IPS-15b (cell line): ENCODE results near the gene CAMK2A.

Source experiments
- H3K27me3 ChIP-seq: one replicate; pipeline ENCODE4 v1.6.1; 2013; ENCODE audit warnings: low read length; ENCODE audit not compliant: control insufficient read depth, insufficient read depth
- H3K36me3 ChIP-seq: one replicate; pipeline ENCODE4 v1.6.1; 2013; ENCODE audit warnings: low read length; ENCODE audit not compliant: control insufficient read depth, insufficient read depth
- H3K4me1 ChIP-seq: one replicate; pipeline ENCODE4 v1.6.1; 2013; ENCODE audit warnings: mild to moderate bottlenecking, low read length; ENCODE audit not compliant: control insufficient read depth, insufficient read depth
- H3K4me3 ChIP-seq: one replicate; pipeline ENCODE4 v1.5.1; 2013; ENCODE audit warnings: low read depth, low read length
- H3K9ac ChIP-seq: one replicate; pipeline ENCODE4 v1.6.1; 2013; ENCODE audit warnings: low read depth, mild to moderate bottlenecking, low read length
- H3K9me3 ChIP-seq: one replicate; pipeline ENCODE4 v1.6.1; 2013; ENCODE audit warnings: mild to moderate bottlenecking, low read length; ENCODE audit not compliant: control insufficient read depth, insufficient read depth

Gene CAMK2A

DNA sequence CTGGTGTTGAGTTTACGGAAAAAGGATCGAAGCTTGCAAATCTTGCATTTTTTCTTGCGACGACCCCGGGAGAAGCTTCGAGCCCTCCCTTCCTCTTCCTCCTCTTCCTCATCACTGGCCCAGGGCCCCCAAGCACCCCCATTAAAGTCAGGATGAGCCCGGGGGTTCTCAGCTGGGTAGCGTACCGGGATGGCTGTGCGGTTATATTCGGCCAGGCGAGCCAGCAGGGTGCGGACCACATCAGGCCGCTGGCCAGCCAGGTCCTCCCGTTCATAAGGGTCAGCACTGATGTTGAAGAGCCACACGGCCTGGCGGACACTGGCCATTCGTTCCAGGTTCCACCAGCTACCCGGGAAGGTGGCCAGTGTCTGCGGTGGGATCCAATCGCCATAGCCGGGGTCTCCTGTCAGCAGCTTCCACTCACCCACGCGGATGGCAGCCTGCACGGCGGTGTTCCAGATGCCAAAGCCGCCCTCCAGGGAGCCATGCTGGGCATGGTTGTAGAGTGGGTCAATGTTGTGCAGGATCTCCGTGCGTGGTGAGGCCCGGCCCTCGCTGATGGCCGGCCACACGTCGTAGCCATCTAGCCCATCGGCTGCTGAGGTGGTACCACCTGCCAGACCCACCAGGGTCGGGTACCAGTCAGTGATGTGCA is 7.8 kb upstream of the CAMK2A start:
- Histone ChIP-seq H3K27me3 (peaks cover 10% of the 10 kb centered on the region), H3K4me1 (no peaks in the 10 kb centered on the region), H3K36me3 (no peaks in the 10 kb centered on the region)

DNA sequence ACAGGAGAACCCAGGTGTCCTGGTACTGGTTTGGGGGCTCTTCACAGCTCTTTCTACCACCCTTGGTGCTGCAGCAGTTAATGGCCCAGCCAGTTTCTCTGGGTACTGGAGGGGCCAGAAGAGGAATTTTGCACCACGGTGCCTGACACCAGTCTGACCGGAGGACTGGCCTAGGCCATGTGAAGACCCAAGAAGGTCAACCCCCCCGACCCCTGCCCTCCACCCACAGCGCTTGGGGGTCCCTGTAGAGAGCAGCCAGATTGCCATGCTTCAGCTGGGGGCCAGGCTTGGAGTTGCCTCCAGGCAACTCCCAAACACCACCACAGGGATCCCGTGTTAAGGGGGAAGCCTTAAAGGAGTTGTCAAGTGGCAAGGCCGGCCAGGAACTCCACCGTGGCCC is 6.9 kb upstream of the CAMK2A start:
- no peaks in the 10 kb centered on the region for H3K4me1 ChIP-seq
- H3K9me3 ChIP-seq: no peaks in the 10 kb centered on the region
- H3K27me3 ChIP-seq: peaks cover 7% of the 10 kb centered on the region
- H3K9ac ChIP-seq: no peak overlapping the region
- H3K36me3 ChIP-seq: no peaks in the 10 kb centered on the region
- no peak overlapping the region for H3K4me3 ChIP-seq

More for the DNA sequence above, 7.8 kb upstream of the CAMK2A start:
- Histone ChIP-seq H3K9me3 (no peaks in the 10 kb centered on the region), H3K4me3 (no peak overlapping the region), H3K9ac (no peak overlapping the region)

DNA sequence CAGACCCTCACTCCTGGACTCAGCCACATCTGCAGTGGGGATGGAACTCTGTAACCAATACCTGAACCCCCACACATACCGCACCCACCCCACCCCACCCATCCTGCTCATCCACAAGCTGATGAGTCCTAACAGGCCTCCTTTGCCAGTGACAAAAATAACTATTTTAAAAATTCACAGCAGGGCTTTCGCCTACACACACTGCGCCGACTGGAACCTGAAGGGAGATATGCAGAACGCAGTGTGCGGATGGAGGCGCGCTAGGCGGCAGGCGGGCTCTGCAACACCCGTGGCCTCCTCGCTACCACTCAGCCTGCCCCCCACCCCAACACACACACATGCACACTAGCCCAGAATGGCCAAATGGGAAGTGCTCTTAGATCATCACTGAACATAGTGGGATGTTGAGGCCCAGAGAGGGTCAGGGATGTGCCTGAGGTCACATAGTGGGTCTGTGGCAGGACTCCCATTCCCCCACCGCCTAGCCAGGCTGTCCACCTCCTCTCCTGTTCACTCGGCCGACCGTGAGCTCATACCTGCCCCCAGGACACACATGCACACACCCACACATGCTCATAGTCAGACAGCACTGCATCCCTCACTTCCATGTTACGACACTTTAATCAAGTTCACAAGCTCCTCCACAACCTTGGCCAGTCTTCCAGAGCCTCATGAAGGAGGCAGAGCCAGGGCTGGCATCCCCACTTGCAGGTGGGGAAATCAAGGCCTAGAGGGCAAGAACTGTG is 6.3 kb upstream of the CAMK2A start:
- H3K36me3 ChIP-seq: no peaks in the 10 kb centered on the region

DNA sequence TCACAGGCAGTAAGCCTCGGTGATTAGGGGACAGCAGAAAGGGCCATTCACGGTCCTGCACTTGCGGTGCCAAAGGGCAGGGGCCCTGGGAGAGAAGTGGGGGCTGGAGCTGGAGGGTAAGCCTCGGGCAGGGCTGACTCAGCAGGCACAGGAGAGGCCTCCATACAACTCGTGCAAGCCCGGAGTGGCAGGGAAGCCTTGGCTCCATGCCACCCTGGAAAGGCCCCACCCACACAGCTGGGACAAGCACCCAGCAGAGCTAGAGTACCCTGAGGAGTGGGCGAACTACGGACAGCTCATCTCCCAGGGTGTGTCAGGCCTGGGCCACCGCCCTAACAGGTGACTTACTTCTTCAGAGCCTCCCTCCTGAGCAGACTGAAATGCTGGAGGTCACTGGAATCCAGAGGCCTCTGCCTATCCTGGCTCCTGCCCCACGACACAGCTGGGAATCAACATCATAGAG is 5.6 kb upstream of the CAMK2A start:
- Histone ChIP-seq H3K9ac (no peak overlapping the region), H3K9me3 (no peaks in the 10 kb centered on the region), H3K27me3 (no peaks in the 10 kb centered on the region), H3K4me3 (no peak overlapping the region), H3K4me1 (no peaks in the 10 kb centered on the region), H3K36me3 (no peaks in the 10 kb centered on the region)

More for the DNA sequence above, 6.3 kb upstream of the CAMK2A start:
- Histone ChIP-seq H3K27me3 (peaks cover 1% of the 10 kb centered on the region), H3K4me3 (no peak overlapping the region), H3K9ac (no peak overlapping the region), H3K9me3 (no peaks in the 10 kb centered on the region), H3K4me1 (no peaks in the 10 kb centered on the region)

DNA sequence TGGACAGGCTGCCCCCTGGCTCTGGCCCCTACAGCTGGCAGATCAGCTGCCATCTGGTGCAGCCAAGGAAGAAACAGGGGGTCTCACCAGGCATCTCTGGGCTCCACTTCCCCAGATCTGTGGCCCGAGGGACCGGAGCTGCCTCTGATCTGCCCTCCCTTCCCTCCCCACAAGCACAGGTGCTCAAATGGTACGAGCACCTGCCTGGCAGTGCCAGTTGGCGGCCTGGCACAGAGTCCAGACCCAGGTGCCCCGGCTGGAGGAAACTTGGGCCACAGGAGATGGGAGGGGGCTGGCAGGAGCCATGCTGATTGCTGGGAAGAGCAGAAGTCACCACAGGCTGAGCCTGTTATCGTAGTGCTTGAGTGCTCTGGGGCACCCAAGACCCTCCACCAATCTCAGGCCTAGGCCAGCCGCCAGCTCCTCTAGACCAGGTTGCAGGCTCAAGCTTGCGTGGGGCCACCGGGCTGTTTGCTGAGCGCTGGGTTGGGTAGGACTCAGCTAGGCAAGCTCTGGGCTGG is 5.0 kb upstream of the CAMK2A start:
- Histone ChIP-seq H3K9me3 (no peaks in the 10 kb centered on the region), H3K9ac (no peak overlapping the region), H3K27me3 (no peaks in the 10 kb centered on the region)

DNA sequence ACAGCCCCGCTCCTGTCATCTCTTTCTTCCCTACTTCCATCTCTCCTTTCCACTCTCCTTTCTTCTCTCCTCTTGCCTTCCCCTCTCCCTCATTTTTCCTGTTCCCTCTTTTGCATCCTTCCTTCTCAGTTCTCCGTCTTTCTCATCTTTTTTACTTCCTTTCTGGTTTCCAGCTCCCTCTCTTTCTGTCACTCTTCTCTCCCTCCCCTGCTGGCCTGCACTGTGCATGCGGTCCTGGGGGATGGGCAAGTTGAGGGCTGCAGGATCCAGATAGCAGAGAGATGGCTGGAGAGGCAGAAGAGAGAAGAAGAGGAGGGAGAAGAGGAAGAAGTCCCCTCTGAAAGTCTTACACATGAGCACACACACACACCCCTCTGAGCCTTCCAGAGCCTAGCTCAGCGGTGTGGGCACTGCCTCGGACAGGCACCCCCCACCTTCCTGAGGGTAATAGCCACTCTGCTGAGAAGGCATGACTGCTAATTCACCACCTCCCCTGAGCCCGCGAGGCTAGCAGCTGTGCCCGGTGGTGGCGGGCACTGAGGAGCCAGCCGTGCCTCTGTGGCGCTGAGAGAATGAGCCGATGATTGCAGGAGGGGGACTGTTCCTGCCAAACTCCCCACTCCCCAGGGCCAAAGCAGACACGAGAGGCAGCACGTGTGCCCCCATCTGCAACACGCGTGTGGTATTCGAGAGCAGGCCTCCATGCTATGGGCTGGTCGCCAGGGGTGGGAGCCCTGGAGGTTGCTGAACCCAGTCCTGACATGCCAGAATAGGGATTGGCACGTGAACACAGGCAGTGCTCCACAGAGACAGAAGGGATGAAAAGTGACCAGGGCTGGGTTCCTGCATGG is 3.7 kb upstream of the CAMK2A start:
- Histone ChIP-seq H3K9me3 (no peaks in the 10 kb centered on the region), H3K27me3 (no peaks in the 10 kb centered on the region), H3K36me3 (no peaks in the 10 kb centered on the region), H3K4me1 (no peaks in the 10 kb centered on the region), H3K4me3 (no peak overlapping the region), H3K9ac (no peak overlapping the region)

More for the DNA sequence above, 5.0 kb upstream of the CAMK2A start:
- no peaks in the 10 kb centered on the region for H3K4me1 ChIP-seq
- no peak overlapping the region for H3K4me3 ChIP-seq
- H3K36me3 ChIP-seq: no peaks in the 10 kb centered on the region

DNA sequence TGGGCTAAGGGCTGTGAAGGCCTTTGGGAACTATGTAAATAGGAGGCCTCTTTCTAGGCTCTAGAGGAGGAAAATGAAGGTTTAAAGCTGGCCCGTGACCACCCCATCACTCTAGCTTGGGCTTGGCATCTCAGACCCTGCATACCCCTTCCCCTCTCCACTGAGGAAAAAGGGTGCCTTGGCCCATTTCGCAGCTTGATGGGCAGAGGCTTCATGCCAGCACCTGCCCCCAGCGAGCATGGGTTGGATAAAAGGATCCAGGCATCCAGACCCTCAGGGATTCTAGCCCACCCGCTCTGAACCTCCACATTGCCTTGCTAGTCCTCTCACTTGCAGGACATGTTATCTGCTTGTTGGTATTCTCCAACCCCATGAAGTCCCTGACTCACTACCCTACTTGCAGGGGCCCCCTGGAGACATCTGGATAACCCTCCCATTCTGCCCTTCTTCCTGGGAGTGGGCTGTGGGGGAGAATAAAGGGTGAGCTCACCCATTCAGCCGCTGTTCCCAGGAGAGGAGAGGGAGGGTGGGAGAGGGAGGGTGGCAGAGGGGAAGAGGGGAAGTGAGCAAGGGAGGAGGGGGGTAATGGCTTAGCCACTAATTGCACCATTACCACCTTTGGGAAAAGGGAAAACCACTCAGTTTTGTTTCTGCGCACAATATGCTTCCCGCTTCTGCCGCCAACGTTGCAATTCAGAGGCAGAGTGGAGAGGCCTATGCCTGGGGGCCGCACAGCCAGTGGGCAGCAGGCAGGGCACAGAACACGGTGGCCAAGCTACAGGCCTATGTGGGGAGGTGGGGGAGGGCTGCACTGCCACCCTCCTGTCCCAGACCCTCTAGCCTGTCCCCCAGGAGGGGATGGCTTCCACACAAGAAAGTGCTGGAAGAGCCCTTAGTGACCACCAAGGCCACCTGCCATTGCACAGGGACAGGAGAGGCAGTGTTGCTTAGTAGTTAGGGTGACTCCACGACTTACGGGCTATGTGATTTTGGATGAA is 2.1 kb upstream of the CAMK2A start:
- no peaks in the 10 kb centered on the region for H3K9me3 ChIP-seq
- no peaks in the 10 kb centered on the region for H3K4me1 ChIP-seq
- no peak overlapping the region for H3K9ac ChIP-seq
- no peak overlapping the region for H3K4me3 ChIP-seq
- H3K36me3 ChIP-seq: no peaks in the 10 kb centered on the region
- no peaks in the 10 kb centered on the region for H3K27me3 ChIP-seq

DNA sequence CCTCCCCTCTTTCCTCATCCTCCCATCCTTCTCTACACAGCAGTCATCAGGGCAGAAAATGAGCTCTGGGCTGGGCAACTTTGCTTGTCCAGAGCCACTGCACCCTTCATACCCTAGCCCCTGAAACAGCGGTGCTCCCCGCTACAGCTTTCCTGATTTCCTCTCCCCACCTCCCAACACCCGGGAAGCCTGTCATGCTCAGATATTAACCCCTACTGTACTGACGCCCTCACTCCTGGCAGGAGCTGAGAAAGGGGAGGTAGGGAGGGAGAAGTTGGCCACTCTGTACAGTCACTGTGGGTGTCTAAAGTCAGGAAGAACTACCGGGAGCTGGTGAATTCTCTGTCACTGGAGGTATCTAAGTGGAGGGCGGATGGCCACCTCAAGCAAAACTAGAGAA is 782 bp downstream of the CAMK2A start:
- Histone ChIP-seq H3K27me3 (no peaks in the 10 kb centered on the region), H3K9me3 (no peaks in the 10 kb centered on the region), H3K9ac (no peak overlapping the region), H3K36me3 (no peaks in the 10 kb centered on the region), H3K4me1 (no peaks in the 10 kb centered on the region), H3K4me3 (no peak overlapping the region)

DNA sequence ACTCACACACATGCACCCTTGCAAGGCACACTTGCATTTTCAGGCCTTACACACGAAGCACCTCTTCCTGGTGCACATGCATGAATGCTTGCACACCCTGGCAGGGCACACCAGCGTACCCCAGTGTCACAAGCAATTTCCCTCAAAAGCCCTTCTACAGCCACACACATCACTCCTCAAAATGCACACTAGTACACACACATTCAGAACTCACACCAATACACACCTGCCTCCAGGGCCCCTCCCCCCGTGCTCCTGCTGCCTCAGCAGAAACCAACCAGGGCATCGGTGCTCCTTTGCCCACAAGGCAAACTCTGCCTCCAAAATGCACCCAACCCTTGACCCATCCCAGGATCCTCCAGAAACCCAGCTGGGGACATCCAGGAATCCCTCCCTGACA is 1.2 kb downstream of the CAMK2A start:
- no peaks in the 10 kb centered on the region for H3K9me3 ChIP-seq
- no peaks in the 10 kb centered on the region for H3K36me3 ChIP-seq
- no peak overlapping the region for H3K4me3 ChIP-seq
- H3K9ac ChIP-seq: no peak overlapping the region
- H3K4me1 ChIP-seq: no peaks in the 10 kb centered on the region
- H3K27me3 ChIP-seq: no peaks in the 10 kb centered on the region

DNA sequence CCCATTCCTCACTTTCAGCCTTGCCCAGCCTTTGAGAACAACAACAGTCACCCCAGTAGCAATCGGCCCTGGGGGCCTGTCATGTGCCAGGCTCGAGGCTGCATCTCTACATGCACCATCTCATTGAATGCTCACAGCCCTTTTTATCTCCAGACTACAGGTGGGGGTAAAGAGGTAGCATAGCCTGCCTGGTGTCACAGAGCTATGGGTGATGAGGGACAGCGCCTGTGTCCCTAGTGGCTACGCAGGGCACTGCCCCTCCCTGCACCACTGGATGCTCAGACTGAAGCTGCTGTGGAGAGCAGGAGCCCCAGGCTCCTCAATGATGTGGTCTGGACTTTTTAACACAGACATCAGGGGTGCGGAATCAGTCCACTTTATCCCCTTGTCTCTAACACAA is 2.8 kb downstream of the CAMK2A start:
- Histone ChIP-seq H3K4me1 (no peaks in the 10 kb centered on the region), H3K27me3 (no peaks in the 10 kb centered on the region), H3K9me3 (no peaks in the 10 kb centered on the region), H3K4me3 (no peak overlapping the region), H3K36me3 (no peaks in the 10 kb centered on the region), H3K9ac (no peak overlapping the region)

DNA sequence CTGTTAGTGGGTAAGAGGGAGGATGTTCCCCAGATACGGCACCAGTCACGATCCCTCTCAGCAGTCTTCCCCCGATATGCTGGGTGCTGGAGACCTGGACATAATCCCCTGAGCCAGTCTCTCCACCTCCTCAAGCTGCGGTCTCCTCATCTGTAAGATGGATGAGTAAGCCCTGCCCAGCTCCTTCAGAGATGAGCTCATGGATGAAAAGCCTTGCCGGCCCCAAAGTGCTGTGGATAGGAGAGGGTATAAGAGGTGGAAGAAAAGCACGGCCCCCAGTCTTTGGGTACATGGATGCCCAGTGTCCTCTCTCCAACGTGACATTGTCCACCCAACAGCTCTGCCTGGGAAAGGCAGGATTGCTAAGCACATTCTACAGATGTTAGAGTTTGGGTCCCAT is 4.5 kb downstream of the CAMK2A start:
- Histone ChIP-seq H3K4me3 (no peak overlapping the region), H3K9me3 (no peaks in the 10 kb centered on the region), H3K4me1 (no peaks in the 10 kb centered on the region), H3K36me3 (no peaks in the 10 kb centered on the region), H3K27me3 (no peaks in the 10 kb centered on the region), H3K9ac (no peak overlapping the region)
